ENCODE data around the gene PCBP3.

- TF ChIP-seq CTCF (IDR thresholded peaks at IDR 0.05; ENCODE audit: low read length) (no peak), EZH2phosphoT487 (IDR thresholded peaks at IDR 0.05; ENCODE audit: low read length) (no peak), EZH2 (optimal IDR thresholded peaks at IDR 0.05; ENCODE audit: low read depth, low read length) (no peak)
These were observed 197.5 kb downstream of the PCBP3 start for GRCh38 chr21:45841033-45841432.

All from MM.1S (cell line).